Endodermal cell (in vitro differentiated cells): ENCODE data around the gene CDH20. TPM values are rescaled to one million over a fixed set of nuclear protein-coding genes. Genes with fewer than 3 reads are reported as not detected.

ENCODE experiments used
- DNase-seq: peaks from one replicate; pipeline ENCODE4 v3.0.0-alpha.2; 2017
- H3K27ac ChIP-seq: 2 replicates; pipeline ENCODE4 v1.5.1; 2013; ENCODE audit warnings: mild to moderate bottlenecking, low read depth, low read length, moderate library complexity
- H3K27me3 ChIP-seq: 2 replicates; pipeline ENCODE4 v1.6.1; 2013; ENCODE audit warnings: mild to moderate bottlenecking, low read length, moderate library complexity; ENCODE audit not compliant: insufficient read depth, control insufficient read depth, poor library complexity, severe bottlenecking
- H3K36me3 ChIP-seq: 2 replicates; pipeline ENCODE4 v1.7.0; 2013; ENCODE audit warnings: mild to moderate bottlenecking, low read length, moderate library complexity; ENCODE audit not compliant: control insufficient read depth, insufficient read depth
- H3K4me1 ChIP-seq: one replicate; pipeline ENCODE4 v1.7.0; 2013; ENCODE audit warnings: low read length; ENCODE audit not compliant: control insufficient read depth, insufficient read depth
- H3K4me3 ChIP-seq: 2 replicates; pipeline ENCODE4 v1.5.1; 2013; ENCODE audit warnings: mild to moderate bottlenecking, low read length, moderate library complexity
- H3K9ac ChIP-seq: 2 replicates; pipeline ENCODE4 v1.6.1; 2013; ENCODE audit warnings: mild to moderate bottlenecking, low read length, moderate library complexity; ENCODE audit not compliant: poor library complexity, severe bottlenecking; ENCODE audit errors: extremely low read depth
- H3K9me3 ChIP-seq: 2 replicates; pipeline ENCODE4 v1.6.1; 2013; ENCODE audit warnings: mild to moderate bottlenecking, low read length, moderate library complexity; ENCODE audit not compliant: control insufficient read depth
- H3K27ac Mint-ChIP-seq: 2 replicates; pipeline ENCODE4 v1.8.0; 2020; ENCODE audit warnings: mixed read lengths
- H3K27me3 Mint-ChIP-seq: 2 replicates; pipeline ENCODE4 v1.8.0; 2021; ENCODE audit warnings: mild to moderate bottlenecking, mixed read lengths; ENCODE audit not compliant: insufficient read depth
- H3K36me3 Mint-ChIP-seq: 2 replicates; pipeline ENCODE4 v1.8.0; 2020; ENCODE audit warnings: low read depth, mixed read lengths
- H3K4me1 Mint-ChIP-seq: 2 replicates; pipeline ENCODE4 v1.8.0; 2020; ENCODE audit warnings: mixed read lengths
- H3K4me3 Mint-ChIP-seq: 2 replicates; pipeline ENCODE4 v1.8.0; 2020; ENCODE audit warnings: mild to moderate bottlenecking, moderate library complexity, mixed read lengths
- H3K9me3 Mint-ChIP-seq: 2 replicates; pipeline ENCODE4 v1.8.0; 2020; ENCODE audit warnings: mild to moderate bottlenecking, mixed read lengths
- WGBS, 2 experiments: methylation state at CpG; one replicate each; pipeline versions ENCODE4 v1.1.5 to v1.1.7; 2013; ENCODE audit warnings: missing lambda C conversion rate in 2 of 2, mixed read lengths in 1 of 2; ENCODE audit not compliant: insufficient coverage in 1 of 2, insufficient read length in 1 of 2; 5-methylcytosine and 5-hydroxymethylcytosine counted together
- total RNA-seq, 2 donors: library from RNA; stranded (reverse); fragmentation: NEBNext Ultra II Directional in 1 of 2; extraction: Animal tissue kit (Norgen Biotek cat#: 25700) in 1 of 2; gene quantifications; 2 replicates in 1 of 2; 3 replicates in 1 of 2; pipeline ENCODE4 v1.2.1, GENCODE V29; 2021
- TF ChIP-seq, protein P1 (sequence below): fragments of 200-600 bp; sonication (generic); conservative IDR thresholded peaks from 2 replicates; pipeline ENCODE4 v1.5.0; 2021; ENCODE audit warnings: antibody characterized with exemption, mild to moderate bottlenecking

CDH20 gene
- total RNA-seq, 2 donors from 2014 or later: 0.11 to 0.75 TPM

- Histone ChIP-seq H3K9ac (no peak overlapping the region), H3K27ac (no peak overlapping the region), H3K36me3 (no peaks in the 10 kb centered on the region), H3K4me1 (no peaks in the 10 kb centered on the region), H3K4me3 (no peak overlapping the region), H3K27me3 (no peaks in the 10 kb centered on the region), H3K9me3 (no peaks in the 10 kb centered on the region)
- Mint-ChIP-seq H3K9me3 (no peaks in the 10 kb centered on the region), H3K4me1 (peaks cover 3% of the 10 kb centered on the region), H3K27ac (no peak overlapping the region), H3K36me3 (no peaks in the 10 kb centered on the region), H3K4me3 (no peak overlapping the region), H3K27me3 (no peaks in the 10 kb centered on the region)
- TF ChIP-seq, protein P1, sequence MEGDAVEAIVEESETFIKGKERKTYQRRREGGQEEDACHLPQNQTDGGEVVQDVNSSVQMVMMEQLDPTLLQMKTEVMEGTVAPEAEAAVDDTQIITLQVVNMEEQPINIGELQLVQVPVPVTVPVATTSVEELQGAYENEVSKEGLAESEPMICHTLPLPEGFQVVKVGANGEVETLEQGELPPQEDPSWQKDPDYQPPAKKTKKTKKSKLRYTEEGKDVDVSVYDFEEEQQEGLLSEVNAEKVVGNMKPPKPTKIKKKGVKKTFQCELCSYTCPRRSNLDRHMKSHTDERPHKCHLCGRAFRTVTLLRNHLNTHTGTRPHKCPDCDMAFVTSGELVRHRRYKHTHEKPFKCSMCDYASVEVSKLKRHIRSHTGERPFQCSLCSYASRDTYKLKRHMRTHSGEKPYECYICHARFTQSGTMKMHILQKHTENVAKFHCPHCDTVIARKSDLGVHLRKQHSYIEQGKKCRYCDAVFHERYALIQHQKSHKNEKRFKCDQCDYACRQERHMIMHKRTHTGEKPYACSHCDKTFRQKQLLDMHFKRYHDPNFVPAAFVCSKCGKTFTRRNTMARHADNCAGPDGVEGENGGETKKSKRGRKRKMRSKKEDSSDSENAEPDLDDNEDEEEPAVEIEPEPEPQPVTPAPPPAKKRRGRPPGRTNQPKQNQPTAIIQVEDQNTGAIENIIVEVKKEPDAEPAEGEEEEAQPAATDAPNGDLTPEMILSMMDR: no peak
- no peak for DNase-seq
These were observed 15.0 kb downstream of the CDH20 start for GRCh38 chr18:61348230-61348629.

DNA sequence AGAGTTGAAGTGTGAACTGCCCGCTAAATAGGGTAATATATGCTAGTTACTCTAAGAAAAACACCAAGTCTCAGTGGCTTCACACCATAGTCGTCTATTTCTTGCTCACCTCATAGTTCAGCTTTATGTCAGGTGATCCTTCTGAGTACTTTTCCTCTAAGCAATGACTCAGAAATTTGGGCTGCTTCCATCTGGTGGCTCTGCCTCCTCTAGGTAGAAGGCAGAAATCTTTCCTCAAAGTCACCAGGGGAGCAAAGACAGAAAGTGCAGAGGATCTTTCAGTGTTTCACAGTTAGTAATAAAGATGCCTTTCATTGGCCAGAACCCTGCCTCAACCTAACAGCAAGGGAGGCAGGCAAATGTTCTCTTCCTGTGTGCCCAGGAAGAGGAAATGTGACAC, 17.3 kb downstream of the CDH20 start:
- H3K27ac ChIP-seq: no peak overlapping the region
- whole genome bisulfite sequencing, 2 experiments: 88 to 92% methylated on average over 2 of the region's 2 CpGs
- H3K9me3 Mint-ChIP-seq: no peaks in the 10 kb centered on the region
- TF ChIP-seq, protein P1: no peak
- H3K9ac ChIP-seq: no peak overlapping the region
- no peaks in the 10 kb centered on the region for H3K27me3 ChIP-seq
- H3K27ac Mint-ChIP-seq: no peak overlapping the region
- H3K4me1 Mint-ChIP-seq: peaks cover 3% of the 10 kb centered on the region
- DNase-seq: no peak
- H3K36me3 ChIP-seq: no peaks in the 10 kb centered on the region
- H3K27me3 Mint-ChIP-seq: no peaks in the 10 kb centered on the region
- no peaks in the 10 kb centered on the region for H3K36me3 Mint-ChIP-seq
- no peaks in the 10 kb centered on the region for H3K9me3 ChIP-seq
- H3K4me1 ChIP-seq: no peaks in the 10 kb centered on the region
- no peak overlapping the region for H3K4me3 ChIP-seq
- no peak overlapping the region for H3K4me3 Mint-ChIP-seq

DNA sequence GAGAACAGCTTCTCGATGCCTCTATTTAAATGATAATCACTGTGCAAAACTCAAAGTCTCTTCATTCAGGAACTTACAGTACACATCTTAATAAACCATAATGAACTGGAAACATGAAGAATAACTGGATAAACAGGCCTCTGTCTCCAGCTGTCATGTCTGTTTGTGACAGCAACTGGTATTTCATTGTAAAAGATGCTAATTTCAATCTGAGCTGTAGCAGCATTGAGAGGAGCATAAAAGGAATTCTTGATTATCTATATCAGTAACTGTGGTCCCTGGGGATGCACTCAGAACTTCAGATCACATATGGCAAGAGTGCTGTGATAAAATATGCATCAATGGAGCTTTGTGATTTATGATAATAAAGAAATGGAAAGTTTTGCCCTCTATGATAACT, 18.8 kb downstream of the CDH20 start:
- WGBS, 2 experiments: 80 to 91% methylated on average over 1 of the region's 1 CpG
- H3K9ac ChIP-seq: no peak overlapping the region

More for the DNA sequence above, 18.8 kb downstream of the CDH20 start:
- TF ChIP-seq, protein P1: no peak
- Histone ChIP-seq H3K9me3 (no peaks in the 10 kb centered on the region), H3K4me3 (no peak overlapping the region), H3K27me3 (no peaks in the 10 kb centered on the region), H3K4me1 (no peaks in the 10 kb centered on the region), H3K36me3 (no peaks in the 10 kb centered on the region), H3K27ac (no peak overlapping the region)
- H3K27ac Mint-ChIP-seq: no peak overlapping the region
- no peak for DNase-seq
- no peak overlapping the region for H3K4me3 Mint-ChIP-seq
- H3K4me1 Mint-ChIP-seq: peaks cover 3% of the 10 kb centered on the region
- no peaks in the 10 kb centered on the region for H3K27me3 Mint-ChIP-seq
- H3K9me3 Mint-ChIP-seq: no peaks in the 10 kb centered on the region
- no peaks in the 10 kb centered on the region for H3K36me3 Mint-ChIP-seq
